PC-3 (cell line): ENCODE measurements around the gene CDHR3. TPM values are rescaled to one million over a fixed set of nuclear protein-coding genes. Genes with fewer than 3 reads are reported as not detected.

Experiments used
- ATAC-seq: fragments of 200-7000 bp; cut with Tn5 transposase; 2 replicates; pipeline ENCODE4 v1.9.1; 2020; ENCODE audit warnings: mild to moderate bottlenecking, moderate library complexity
- BruUV-seq: library from RNA; stranded (reverse); fragments of 400-500 nt; replicated peaks from 2 replicates; lab custom pipeline; 2021; lab: Mats Ljungman, UMichigan
- CTCF ChIA-PET: fragments of 300-600 bp; sonication (Branson Sonifier 250); formaldehyde crosslinking; loops from one replicate; lab custom pipeline; 2022; ENCODE audit warnings: antibody characterized with exemption; lab: Charles Lee
- POLR2A ChIA-PET: fragments of 300-600 bp; sonication (Branson Sonifier 250); formaldehyde crosslinking; loops from one replicate; lab custom pipeline; 2022; ENCODE audit warnings: antibody characterized with exemption; ENCODE audit not compliant: unreplicated experiment; lab: Charles Lee
- DNase-seq: peaks from one replicate; pipeline ENCODE4 v3.0.0-alpha.2; 2015
- H2AFZ ChIP-seq: fragments of 300-600 bp; sonication (generic); 2 replicates; pipeline ENCODE4 v1.6.0; 2016; ENCODE audit warnings: antibody characterized with exemption, low read length
- H3F3A ChIP-seq: fragments of 300-600 bp; sonication (generic); one replicate; pipeline ENCODE4 v1.6.0; 2017; ENCODE audit warnings: antibody characterized with exemption, low read length, control low read depth, mild to moderate bottlenecking; ENCODE audit not compliant: unreplicated experiment
- H3K27ac ChIP-seq: fragments of 300-600 bp; sonication (generic); 2 replicates; pipeline ENCODE4 v1.5.1; 2016; ENCODE audit warnings: mild to moderate bottlenecking, low read length
- H3K27me3 ChIP-seq: fragments of 300-600 bp; sonication (generic); 2 replicates; pipeline ENCODE4 v1.6.1; 2016; ENCODE audit warnings: low read length, mixed read lengths
- H3K36me3 ChIP-seq: fragments of 300-600 bp; sonication (generic); 2 replicates; pipeline ENCODE4 v1.6.1; 2016; ENCODE audit warnings: low read depth, mixed run types, low read length, mixed read lengths
- H3K4me1 ChIP-seq: fragments of 300-600 bp; sonication (generic); 2 replicates; pipeline ENCODE4 v1.5.1; 2016; ENCODE audit warnings: low read length; ENCODE audit not compliant: insufficient read depth
- H3K4me2 ChIP-seq: fragments of 300-600 bp; sonication (generic); 2 replicates; pipeline ENCODE4 v1.6.0; 2016; ENCODE audit warnings: low read length
- H3K4me3 ChIP-seq: fragments of 300-600 bp; sonication (generic); 2 replicates; pipeline ENCODE4 v1.5.1; 2016; ENCODE audit warnings: mild to moderate bottlenecking, low read length, mixed read lengths
- H3K79me2 ChIP-seq: fragments of 300-600 bp; sonication (generic); 2 replicates; pipeline ENCODE4 v1.6.1; 2017; ENCODE audit warnings: low read length, mixed read lengths
- H3K9ac ChIP-seq: fragments of 300-600 bp; sonication (generic); 2 replicates; pipeline ENCODE4 v1.6.0; 2016; ENCODE audit warnings: mild to moderate bottlenecking, low read length
- H3K9me2 ChIP-seq: fragments of 300-600 bp; sonication (generic); replicated peaks from 2 replicates; pipeline ENCODE4 v1.6.1; 2016; ENCODE audit warnings: mixed run types, low read length, mixed read lengths
- H3K9me3 ChIP-seq: fragments of 300-600 bp; sonication (generic); 2 replicates; pipeline ENCODE4 v1.6.1; 2016; ENCODE audit warnings: low read length, mixed read lengths
- H4K20me1 ChIP-seq: fragments of 300-600 bp; sonication (generic); 2 replicates; pipeline ENCODE4 v1.6.1; 2016; ENCODE audit warnings: low read length, mixed read lengths
- EZH2 ChIP-seq: fragments of 300-600 bp; sonication (generic); IDR thresholded peaks from one replicate; pipeline ENCODE4 v1.6.1; 2017; ENCODE audit warnings: antibody characterized with exemption, mild to moderate bottlenecking, low read length; ENCODE audit not compliant: unreplicated experiment
- EZH2phosphoT487 ChIP-seq: fragments of 300-600 bp; sonication (generic); IDR thresholded peaks from 2 replicates; pipeline ENCODE4 v1.6.1; 2018; ENCODE audit warnings: mild to moderate bottlenecking, antibody characterized with exemption, low read length, borderline replicate concordance
- intact Hi-C: fragments of 100-400 bp; cut with micrococcal nuclease; formaldehyde crosslinking; loops from 2 replicates; pipeline ENCODE4 v1.9.0; 2023
- total RNA-seq: library from RNA; depleted of rRNA; stranded (reverse); fragments of >200 nt; gene quantifications from 2 replicates; pipeline ENCODE4 v1.2.3, GENCODE V29; 2014
- TF ChIP-seq, protein P1 (sequence below): fragments of 300-600 bp; sonication (generic); conservative IDR thresholded peaks from 2 replicates; pipeline ENCODE4 v1.5.1; 2017; ENCODE audit warnings: antibody characterized with exemption, low read depth, mild to moderate bottlenecking, low read length

The CDHR3 gene
- total RNA-seq, 1 experiment from 2014 or later: 9.8 TPM

DNA sequence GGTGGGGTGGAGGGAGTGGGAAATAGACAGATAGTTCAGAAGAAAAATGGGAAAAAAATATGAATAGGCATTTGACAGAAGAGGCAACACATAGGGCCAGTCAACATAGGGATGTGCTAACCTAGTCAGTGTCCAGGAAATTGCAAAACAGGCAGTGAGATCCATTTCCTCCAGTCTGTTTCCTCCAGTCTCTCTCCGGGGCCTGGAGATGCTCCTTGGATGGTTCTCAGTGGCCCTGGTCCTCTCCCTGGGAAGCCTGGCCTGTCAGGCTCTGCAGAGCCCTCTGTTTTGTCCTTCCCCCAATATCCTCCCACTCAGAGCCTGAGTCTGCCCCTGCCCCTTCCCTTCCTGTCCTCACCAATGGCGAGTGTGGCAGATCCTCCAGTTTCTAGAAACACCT lies 96.5 kb downstream of the CDHR3 start:
- POLR2A ChIA-PET: no interaction called here
- TF ChIP-seq EZH2 (no peak), EZH2phosphoT487 (no peak)
- TF ChIP-seq, protein P1, sequence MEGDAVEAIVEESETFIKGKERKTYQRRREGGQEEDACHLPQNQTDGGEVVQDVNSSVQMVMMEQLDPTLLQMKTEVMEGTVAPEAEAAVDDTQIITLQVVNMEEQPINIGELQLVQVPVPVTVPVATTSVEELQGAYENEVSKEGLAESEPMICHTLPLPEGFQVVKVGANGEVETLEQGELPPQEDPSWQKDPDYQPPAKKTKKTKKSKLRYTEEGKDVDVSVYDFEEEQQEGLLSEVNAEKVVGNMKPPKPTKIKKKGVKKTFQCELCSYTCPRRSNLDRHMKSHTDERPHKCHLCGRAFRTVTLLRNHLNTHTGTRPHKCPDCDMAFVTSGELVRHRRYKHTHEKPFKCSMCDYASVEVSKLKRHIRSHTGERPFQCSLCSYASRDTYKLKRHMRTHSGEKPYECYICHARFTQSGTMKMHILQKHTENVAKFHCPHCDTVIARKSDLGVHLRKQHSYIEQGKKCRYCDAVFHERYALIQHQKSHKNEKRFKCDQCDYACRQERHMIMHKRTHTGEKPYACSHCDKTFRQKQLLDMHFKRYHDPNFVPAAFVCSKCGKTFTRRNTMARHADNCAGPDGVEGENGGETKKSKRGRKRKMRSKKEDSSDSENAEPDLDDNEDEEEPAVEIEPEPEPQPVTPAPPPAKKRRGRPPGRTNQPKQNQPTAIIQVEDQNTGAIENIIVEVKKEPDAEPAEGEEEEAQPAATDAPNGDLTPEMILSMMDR: no peak
- H3K9me2 ChIP-seq: no peaks in the 10 kb centered on the region
- H3K4me1 ChIP-seq: peaks cover 50% of the 10 kb centered on the region
- no peak for ATAC-seq
- no peaks in the 10 kb centered on the region for H3K36me3 ChIP-seq
- no peaks in the 10 kb centered on the region for H3K9me3 ChIP-seq
- no peak overlapping the region for H3K27ac ChIP-seq
- no peaks in the 10 kb centered on the region for H3K27me3 ChIP-seq
- no peaks in the 10 kb centered on the region for H3F3A ChIP-seq
- no peaks in the 10 kb centered on the region for H4K20me1 ChIP-seq
- no peak for DNase-seq
- no peak overlapping the region for H3K4me3 ChIP-seq
- intact Hi-C loops: loop anchor here (10.0 kb wide), 1 partner anchor 405 kb away; no protein-coding TSS in a partner anchor
- CTCF ChIA-PET: no interaction called here
- H3K79me2 ChIP-seq: no peaks in the 10 kb centered on the region
- BruUV-seq: no TSS peak
- no peak overlapping the region for H3K9ac ChIP-seq
- no peak overlapping the region for H2AFZ ChIP-seq
- H3K4me2 ChIP-seq: no peak overlapping the region

DNA sequence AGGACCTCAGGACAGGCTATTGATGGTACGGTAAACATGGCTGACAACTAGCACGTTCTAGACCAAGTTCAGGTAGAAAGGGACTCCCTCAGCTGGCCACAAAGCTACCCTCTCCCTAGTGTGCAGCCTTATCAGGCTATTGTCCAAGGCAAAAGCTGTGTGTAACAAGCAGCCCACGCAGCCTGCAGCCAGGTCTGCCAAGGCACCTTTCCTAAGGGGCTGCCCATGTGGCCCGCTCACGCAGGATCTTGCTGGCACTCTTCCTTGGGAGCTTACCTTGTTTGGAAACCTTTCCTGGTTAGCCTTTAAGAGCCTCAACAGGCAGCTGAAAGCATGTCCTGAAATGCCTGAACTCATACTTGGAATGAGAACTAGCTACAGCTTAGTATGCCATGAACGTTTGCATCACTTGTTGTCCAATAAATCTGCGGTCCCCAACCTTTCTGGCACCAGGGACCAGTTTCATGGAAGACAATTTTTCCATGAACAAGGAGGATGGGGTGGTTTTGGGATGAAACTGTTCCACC lies 97.4 kb downstream of the CDHR3 start:
- Histone ChIP-seq H3K9ac (no peak overlapping the region), H4K20me1 (no peaks in the 10 kb centered on the region), H3K4me2 (no peak overlapping the region), H3K4me1 (peaks cover 58% of the 10 kb centered on the region), H2AFZ (no peak overlapping the region), H3K4me3 (no peak overlapping the region), H3K9me3 (no peaks in the 10 kb centered on the region), H3K9me2 (no peaks in the 10 kb centered on the region), H3K27ac (no peak overlapping the region), H3K36me3 (no peaks in the 10 kb centered on the region), H3K27me3 (no peaks in the 10 kb centered on the region), H3F3A (peaks cover 4% of the 10 kb centered on the region), H3K79me2 (no peaks in the 10 kb centered on the region)
- CTCF ChIA-PET: interaction anchor here (1.1 kb wide), 1 partner anchor 94 kb away, joined by 3 read pairs; no protein-coding TSS in a partner anchor
- TF ChIP-seq, protein P1: no peak
- BruUV-seq: no TSS peak
- intact Hi-C loops: no loop called here
- POLR2A ChIA-PET: no interaction called here
- no peak for DNase-seq
- no peak for ATAC-seq

DNA sequence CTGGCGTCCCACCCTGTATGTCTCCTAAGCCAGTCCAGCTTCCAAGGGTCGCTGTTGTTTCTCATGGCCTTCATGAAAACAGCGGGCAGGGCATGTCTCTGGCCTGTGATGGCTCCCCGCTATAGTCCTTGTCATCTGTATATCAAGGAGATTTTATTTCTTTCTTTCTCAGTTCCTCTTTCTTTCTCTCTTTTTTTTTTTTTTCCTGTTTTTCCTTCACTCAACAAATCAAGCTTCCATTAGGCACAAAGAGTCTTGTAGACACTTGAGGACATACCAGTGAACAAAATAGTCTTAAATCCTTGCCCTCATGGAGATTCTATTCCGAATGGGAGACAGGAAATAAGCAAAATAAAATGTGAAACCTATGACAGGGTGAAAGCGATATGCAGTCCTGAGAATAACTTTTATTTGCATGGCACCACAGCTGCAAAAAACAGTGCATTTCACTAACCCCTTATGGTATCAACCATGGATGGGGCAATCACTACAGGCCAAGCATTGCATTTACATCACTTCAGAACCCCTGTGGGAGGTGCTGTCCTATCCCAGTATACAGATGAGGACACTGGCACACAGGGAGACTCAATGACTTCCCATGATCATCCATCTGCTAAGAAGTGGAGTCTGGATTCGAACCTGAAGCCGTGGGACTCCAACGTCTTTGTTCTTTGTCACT lies 98.4 kb downstream of the CDHR3 start:
- intact Hi-C loops: no loop called here

More for the DNA sequence above, 98.4 kb downstream of the CDHR3 start:
- Histone ChIP-seq H3K4me3 (no peak overlapping the region), H3K27me3 (no peaks in the 10 kb centered on the region), H2AFZ (no peak overlapping the region), H3K4me1 (peaks cover 68% of the 10 kb centered on the region), H3K9me3 (no peaks in the 10 kb centered on the region), H4K20me1 (no peaks in the 10 kb centered on the region), H3K4me2 (no peak overlapping the region), H3K9ac (no peak overlapping the region), H3F3A (peaks cover 6% of the 10 kb centered on the region), H3K79me2 (no peaks in the 10 kb centered on the region), H3K9me2 (no peaks in the 10 kb centered on the region), H3K36me3 (no peaks in the 10 kb centered on the region), H3K27ac (no peak overlapping the region)
- DNase-seq (no peak), ATAC-seq (no peak)
- ChIA-PET CTCF (no interaction called here), POLR2A (no interaction called here)
- no peak for TF ChIP-seq EZH2phosphoT487
- TF ChIP-seq, protein P1: no peak
- TF ChIP-seq EZH2: no peak
- BruUV-seq: no TSS peak
